Spinal cord (tissue), 10 donors: ENCODE data around the gene PLSCR3. TPM values are rescaled to one million over a fixed set of nuclear protein-coding genes. Genes with fewer than 3 reads are reported as not detected.

Experiments used
- DNase-seq, 6 donors: peaks; one replicate each; pipeline versions ENCODE4 v3.0.0 to v3.0.0-alpha.2; 2013 to 2015; ENCODE audit warnings: low spot score in 6 of 6, low read depth in 4 of 6
- H3K27ac ChIP-seq: one replicate; pipeline ENCODE4 v1.5.1; 2013; ENCODE audit warnings: low read depth, low read length, control low read depth
- H3K27me3 ChIP-seq: one replicate; pipeline ENCODE4 v1.6.1; 2013; ENCODE audit warnings: low read length; ENCODE audit not compliant: control insufficient read depth, insufficient read depth
- H3K36me3 ChIP-seq: one replicate; pipeline ENCODE4 v1.6.1; 2013; ENCODE audit warnings: low read length; ENCODE audit not compliant: control insufficient read depth, insufficient read depth
- H3K4me1 ChIP-seq: one replicate; pipeline ENCODE4 v1.6.1; 2013; ENCODE audit warnings: low read length; ENCODE audit not compliant: control insufficient read depth, insufficient read depth
- H3K4me3 ChIP-seq: one replicate; pipeline ENCODE4 v1.5.1; 2013; ENCODE audit warnings: low read depth, low read length, control low read depth
- H3K9me3 ChIP-seq: one replicate; pipeline ENCODE4 v1.6.1; 2013; ENCODE audit warnings: low read length; ENCODE audit not compliant: control insufficient read depth, insufficient read depth
- WGBS: methylation state at CpG from one replicate; pipeline ENCODE4 v1.1.5; 2013; ENCODE audit warnings: missing lambda C conversion rate; ENCODE audit not compliant: insufficient coverage; 5-methylcytosine and 5-hydroxymethylcytosine counted together
- polyA plus RNA-seq, 2 donors: library from polyadenylated mRNA; unstranded; fragments of 120-200 nt; gene quantifications; one replicate each; pipeline ENCODE4 v1.2.1, GENCODE V29; 2013; ENCODE audit not compliant: insufficient read length in 2 of 2
- total RNA-seq, 2 donors: library from RNA; depleted of rRNA in 1 of 2; stranded (reverse); fragments of 120-200 nt in 1 of 2; fragments of >200 nt in 1 of 2; gene quantifications; one replicate each; pipeline versions ENCODE4 v1.2.3 to v1.2.4, GENCODE V29; 2013 to 2014
- donor health status: healthy.

PLSCR3 gene
- total and polyA plus RNA-seq, 4 donors = 8.0 to 38.8 (median 25.5) TPM

- no peaks in the 10 kb centered on the region for H3K9me3 ChIP-seq
- DNase-seq = no peak
- no peaks in the 10 kb centered on the region for H3K27me3 ChIP-seq
- H3K4me3 ChIP-seq = no peak overlapping the region
- WGBS = 82% methylated on average over 15 of the region's 15 CpGs
- H3K27ac ChIP-seq = no peak overlapping the region
- H3K4me1 ChIP-seq = peaks cover 2% of the 10 kb centered on the region
- peaks cover 3% of the 10 kb centered on the region for H3K36me3 ChIP-seq
Observed at GRCh38 chr17:7343250-7343649, 51.1 kb downstream of the PLSCR3 start.

- Histone ChIP-seq H3K36me3 (no peaks in the 10 kb centered on the region), H3K27me3 (no peaks in the 10 kb centered on the region), H3K4me1 (peaks cover 2% of the 10 kb centered on the region), H3K9me3 (no peaks in the 10 kb centered on the region), H3K4me3 (no peak overlapping the region), H3K27ac (no peak overlapping the region)
- DNase-seq = no peak
- 92% methylated on average over 10 of the region's 13 CpGs for WGBS
Observed at GRCh38 chr17:7341842-7342241, 52.5 kb downstream of the PLSCR3 start.

GRCh38 chr17:7340179-7340578, 54.1 kb downstream of the PLSCR3 start:
- WGBS = 100% methylated on average over 1 of the region's 2 CpGs
- no peak overlapping the region for H3K4me3 ChIP-seq
- no peak for DNase-seq
- H3K27ac ChIP-seq = no peak overlapping the region
- H3K4me1 ChIP-seq = peaks cover 2% of the 10 kb centered on the region
- H3K27me3 ChIP-seq = no peaks in the 10 kb centered on the region
- H3K9me3 ChIP-seq = no peaks in the 10 kb centered on the region
- H3K36me3 ChIP-seq = no peaks in the 10 kb centered on the region

Other genes with a start within 250 kb of the PLSCR3 start
Only the 30 nearest of the 38 such genes appear.
- 100 to 1,000 TPM; 131 to 478 TPM for gene ACADVL, start 174.6 kb downstream of the PLSCR3 start, total RNA-seq
- 100 to 1,000 TPM; 381 to 455 TPM for gene ACADVL, start 174.6 kb downstream of the PLSCR3 start, polyA plus RNA-seq
- 10 to 100 TPM; 31.7 to 46.6 TPM for gene DVL2, start 160.0 kb downstream of the PLSCR3 start, total RNA-seq
- gene DVL2, start 160.0 kb downstream of the PLSCR3 start, polyA plus RNA-seq = 10 to 100 TPM; 47.9 to 59.7 TPM
- 10 to 100 TPM; 26.2 to 49.0 TPM for gene PHF23, start 155.1 kb downstream of the PLSCR3 start, total RNA-seq
- gene PHF23, start 155.1 kb downstream of the PLSCR3 start, polyA plus RNA-seq = 10 to 100 TPM; 50.2 to 53.2 TPM
- 100 to 1,000 TPM; 196 to 481 TPM for gene GABARAP, start 152.1 kb downstream of the PLSCR3 start, total RNA-seq
- gene GABARAP, start 152.1 kb downstream of the PLSCR3 start, polyA plus RNA-seq = 100 to 1,000 TPM; 431 to 461 TPM
- 10 to 100 TPM; 44.4 to 47.9 TPM for gene CTDNEP1, start 142.8 kb downstream of the PLSCR3 start, total RNA-seq
- 100 to 1,000 TPM; 177 to 181 TPM for gene CTDNEP1, start 142.8 kb downstream of the PLSCR3 start, polyA plus RNA-seq
- gene ELP5, start 142.3 kb downstream of the PLSCR3 start, total RNA-seq = 10 to 100 TPM; 24.9 to 47.7 TPM
- gene ELP5, start 142.3 kb downstream of the PLSCR3 start, polyA plus RNA-seq = 10 to 100 TPM; 49.8 to 52.2 TPM
- gene CLDN7, start 132.0 kb downstream of the PLSCR3 start, total RNA-seq = 1 to 10 TPM in 1 of 2 donors, under 1 TPM in 1; 0.79 to 2.3 TPM
- 1 to 10 TPM; 1.3 TPM for gene CLDN7, start 132.0 kb downstream of the PLSCR3 start, polyA plus RNA-seq
- 1 to 10 TPM in 1 of 2 donors, under 1 TPM in 1; 0.59 to 1.9 TPM for gene SLC2A4, start 112.8 kb downstream of the PLSCR3 start, total RNA-seq
- gene SLC2A4, start 112.8 kb downstream of the PLSCR3 start, polyA plus RNA-seq = under 1 TPM; 0.48 to 0.78 TPM
- 1 to 10 TPM in 1 of 2 donors, under 1 TPM in 1; 0.50 to 1.0 TPM for gene YBX2, start 99.9 kb downstream of the PLSCR3 start, total RNA-seq
- gene YBX2, start 99.9 kb downstream of the PLSCR3 start, polyA plus RNA-seq = 1 to 10 TPM; 4.2 to 6.9 TPM
- gene EIF5A, start 86.9 kb downstream of the PLSCR3 start, total RNA-seq = 100 to 1,000 TPM; 146 to 202 TPM
- gene EIF5A, start 86.9 kb downstream of the PLSCR3 start, polyA plus RNA-seq = 100 to 1,000 TPM; 366 to 375 TPM
- 10 to 100 TPM; 19.2 to 65.5 TPM for gene GPS2, start 79.2 kb downstream of the PLSCR3 start, total RNA-seq
- 10 to 100 TPM; 98.3 to 99.4 TPM for gene GPS2, start 79.2 kb downstream of the PLSCR3 start, polyA plus RNA-seq
- 10 to 100 TPM; 28.6 TPM for gene NEURL4, start 65.2 kb downstream of the PLSCR3 start, total RNA-seq
- 10 to 100 TPM; 43.9 to 56.4 TPM for gene NEURL4, start 65.2 kb downstream of the PLSCR3 start, polyA plus RNA-seq
- gene ACAP1, start 58.0 kb downstream of the PLSCR3 start, total RNA-seq = 10 to 100 TPM in 1 of 2 donors, 1 to 10 TPM in 1; 4.6 to 13.7 TPM
- 10 to 100 TPM; 13.8 to 18.1 TPM for gene ACAP1, start 58.0 kb downstream of the PLSCR3 start, polyA plus RNA-seq
- gene KCTD11, start 42.4 kb downstream of the PLSCR3 start, total RNA-seq = 10 to 100 TPM in 1 of 2 donors, 1 to 10 TPM in 1; 5.6 to 10.4 TPM
- 10 to 100 TPM; 12.6 to 13.5 TPM for gene KCTD11, start 42.4 kb downstream of the PLSCR3 start, polyA plus RNA-seq
- gene TMEM95, start 39.4 kb downstream of the PLSCR3 start, total RNA-seq = not detected
- gene TMEM95, start 39.4 kb downstream of the PLSCR3 start, polyA plus RNA-seq = not detected
- 1 to 10 TPM in 1 of 2 donors, under 1 TPM in 1; 0.79 to 1.5 TPM for gene TNK1, start 13.4 kb downstream of the PLSCR3 start, total RNA-seq
- 1 to 10 TPM; 3.4 to 4.6 TPM for gene TNK1, start 13.4 kb downstream of the PLSCR3 start, polyA plus RNA-seq
- 100 to 1,000 TPM in 1 of 2 donors, 10 to 100 TPM in 1; 70.9 to 130 TPM for gene TMEM256, start 9.6 kb upstream of the PLSCR3 start, total RNA-seq
- gene TMEM256, start 9.6 kb upstream of the PLSCR3 start, polyA plus RNA-seq = 10 to 100 TPM; 48.6 to 54.7 TPM
- gene NLGN2, start 13.3 kb upstream of the PLSCR3 start, total RNA-seq = 10 to 100 TPM; 21.5 to 25.3 TPM
- 100 to 1,000 TPM; 196 to 210 TPM for gene NLGN2, start 13.3 kb upstream of the PLSCR3 start, polyA plus RNA-seq
- not detected for gene SPEM1, start 25.8 kb upstream of the PLSCR3 start, total RNA-seq
- under 1 TPM in 1 of 2 donors, not detected in 1; 0.29 TPM for gene SPEM1, start 25.8 kb upstream of the PLSCR3 start, polyA plus RNA-seq
- gene SPEM2, start 31.1 kb upstream of the PLSCR3 start, total RNA-seq = not detected
- gene SPEM2, start 31.1 kb upstream of the PLSCR3 start, polyA plus RNA-seq = under 1 TPM; 0.23 to 0.67 TPM
- gene SPEM3, start 34.3 kb upstream of the PLSCR3 start, total RNA-seq = not detected
- gene SPEM3, start 34.3 kb upstream of the PLSCR3 start, polyA plus RNA-seq = under 1 TPM in 1 of 2 donors, not detected in 1; 0.05 TPM
- 1 to 10 TPM in 1 of 2 donors, under 1 TPM in 1; 0.69 to 1.3 TPM for gene TMEM102, start 40.9 kb upstream of the PLSCR3 start, total RNA-seq
- gene TMEM102, start 40.9 kb upstream of the PLSCR3 start, polyA plus RNA-seq = 1 to 10 TPM; 2.1 to 2.4 TPM
- gene FGF11, start 45.0 kb upstream of the PLSCR3 start, total RNA-seq = 10 to 100 TPM; 11.2 to 25.7 TPM
- 10 to 100 TPM; 32.8 to 42.2 TPM for gene FGF11, start 45.0 kb upstream of the PLSCR3 start, polyA plus RNA-seq
- 10 to 100 TPM; 19.1 to 25.9 TPM for gene CHRNB1, start 50.5 kb upstream of the PLSCR3 start, total RNA-seq
- gene CHRNB1, start 50.5 kb upstream of the PLSCR3 start, polyA plus RNA-seq = 10 to 100 TPM; 20.9 TPM
- 10 to 100 TPM; 19.8 to 32.6 TPM for gene ZBTB4, start 85.1 kb upstream of the PLSCR3 start, total RNA-seq
- gene ZBTB4, start 85.1 kb upstream of the PLSCR3 start, polyA plus RNA-seq = 10 to 100 TPM; 59.6 to 60.6 TPM
- gene SLC35G6, start 86.9 kb upstream of the PLSCR3 start, total RNA-seq = not detected
- gene SLC35G6, start 86.9 kb upstream of the PLSCR3 start, polyA plus RNA-seq = 1 to 10 TPM in 1 of 2 donors, under 1 TPM in 1; 0.40 to 1.4 TPM
- gene POLR2A, start 89.8 kb upstream of the PLSCR3 start, total RNA-seq = 10 to 100 TPM; 50.3 to 61.9 TPM
- gene POLR2A, start 89.8 kb upstream of the PLSCR3 start, polyA plus RNA-seq = 10 to 100 TPM; 90.9 to 92.7 TPM
- gene TNFSF12, start 154.5 kb upstream of the PLSCR3 start, total RNA-seq = 10 to 100 TPM in 1 of 2 donors, 1 to 10 TPM in 1; 5.6 to 15.5 TPM
- 10 to 100 TPM; 23.5 to 31.4 TPM for gene TNFSF12, start 154.5 kb upstream of the PLSCR3 start, polyA plus RNA-seq
- gene TNFSF13, start 164.2 kb upstream of the PLSCR3 start, total RNA-seq = 1 to 10 TPM; 1.8 to 4.9 TPM
- 1 to 10 TPM; 4.2 to 4.5 TPM for gene TNFSF13, start 164.2 kb upstream of the PLSCR3 start, polyA plus RNA-seq
- 10 to 100 TPM; 50.1 to 71.5 TPM for gene SENP3, start 167.4 kb upstream of the PLSCR3 start, total RNA-seq
- 10 to 100 TPM; 64.2 TPM for gene SENP3, start 167.4 kb upstream of the PLSCR3 start, polyA plus RNA-seq